ENCODE results near the gene TBX10. TPM values are rescaled to one million over a fixed set of nuclear protein-coding genes. Genes with fewer than 3 reads are reported as not detected.

Gene TBX10
- total RNA-seq, 6 experiments from 2014 or later = not detected

GRCh38 chr11:67670316-67671210, 31.0 kb upstream of the TBX10 start:
- Mint-ChIP-seq H3K4me1 (ENCODE audit: low read depth) (no peaks in the 10 kb centered on the region), H3K27ac (no peak overlapping the region)
- TF ChIP-seq CTCF (IDR thresholded peaks at IDR 0.05) = no peak

GRCh38 chr11:67668192-67668551, 28.6 kb upstream of the TBX10 start:
- no peaks in the 10 kb centered on the region for H3K36me3 Mint-ChIP-seq (ENCODE audit: low read depth)
- no peaks in the 10 kb centered on the region for H3K9me3 Mint-ChIP-seq
- no peak overlapping the region for H3K27ac Mint-ChIP-seq
- no peaks in the 10 kb centered on the region for H3K4me1 Mint-ChIP-seq (ENCODE audit: low read depth)
- TF ChIP-seq CTCF (IDR thresholded peaks at IDR 0.05) = no peak
- peaks cover 8% of the 10 kb centered on the region; the same call in 1 of the 2 replicates for H3K27me3 Mint-ChIP-seq (ENCODE audit: insufficient read depth)
- no peak overlapping the region for H3K4me3 Mint-ChIP-seq
- no peak for DNase-seq

More at GRCh38 chr11:67670316-67671210, 31.0 kb upstream of the TBX10 start:
- DNase-seq = no peak
- Mint-ChIP-seq H3K27me3 (ENCODE audit: insufficient read depth) (peaks cover 24% of the 10 kb centered on the region; the same call in 1 of the 2 replicates), H3K9me3 (peaks cover 3% of the 10 kb centered on the region; the same call in 1 of the 2 replicates), H3K4me3 (no peak overlapping the region), H3K36me3 (ENCODE audit: low read depth) (no peaks in the 10 kb centered on the region)

- no peaks in the 10 kb centered on the region for H3K9me3 Mint-ChIP-seq
- no peaks in the 10 kb centered on the region for H3K36me3 Mint-ChIP-seq (ENCODE audit: low read depth)
- no peak for DNase-seq
- H3K27ac Mint-ChIP-seq = no peak overlapping the region
- TF ChIP-seq CTCF (IDR thresholded peaks at IDR 0.05) = no peak
- H3K27me3 Mint-ChIP-seq (ENCODE audit: insufficient read depth) = peaks cover 9% of the 10 kb centered on the region; the same call in 1 of the 2 replicates
- no peaks in the 10 kb centered on the region for H3K4me1 Mint-ChIP-seq (ENCODE audit: low read depth)
- no peak overlapping the region for H3K4me3 Mint-ChIP-seq
Measured at GRCh38 chr11:67667490-67668191, 28.1 kb upstream of the TBX10 start.

- DNase-seq = no peak
- H3K27me3 Mint-ChIP-seq (ENCODE audit: insufficient read depth) = peaks cover 14% of the 10 kb centered on the region
- H3K4me3 Mint-ChIP-seq = no peak overlapping the region
- no peak for TF ChIP-seq CTCF (IDR thresholded peaks at IDR 0.05)
- no peak overlapping the region for H3K27ac Mint-ChIP-seq
- H3K36me3 Mint-ChIP-seq (ENCODE audit: low read depth) = no peaks in the 10 kb centered on the region
- no peaks in the 10 kb centered on the region for H3K4me1 Mint-ChIP-seq (ENCODE audit: low read depth)
- no peaks in the 10 kb centered on the region for H3K9me3 Mint-ChIP-seq
Measured at GRCh38 chr11:67666676-67667489, 27.3 kb upstream of the TBX10 start.

GRCh38 chr11:67666303-67666645, 26.7 kb upstream of the TBX10 start:
- Mint-ChIP-seq H3K9me3 (no peaks in the 10 kb centered on the region), H3K4me1 (ENCODE audit: low read depth) (no peaks in the 10 kb centered on the region), H3K27ac (no peak overlapping the region), H3K4me3 (no peak overlapping the region), H3K36me3 (ENCODE audit: low read depth) (no peaks in the 10 kb centered on the region), H3K27me3 (ENCODE audit: insufficient read depth) (peaks cover 19% of the 10 kb centered on the region)
- no peak for DNase-seq
- no peak for TF ChIP-seq CTCF (IDR thresholded peaks at IDR 0.05)

Data from HFFc6 (cell line).